WTC11 (cell line): ENCODE results near the gene ACADVL.

Source experiments
- ATF1 ChIP-seq: sonication (generic); formaldehyde crosslinking; IDR thresholded peaks from 2 replicates; pipeline ENCODE4 v1.8.1; 2023; ENCODE audit warnings: mild to moderate bottlenecking, moderate library complexity, missing genetic modification reagents
- SOX15 ChIP-seq: fragments of 250-450 bp; sonication (Bioruptor Pico); IDR thresholded peaks from 2 replicates; pipeline ENCODE4 v1.9.0; 2021; ENCODE audit warnings: mild to moderate bottlenecking
- ZNF317 ChIP-seq: sonication (generic); formaldehyde crosslinking; IDR thresholded peaks from 2 replicates; pipeline ENCODE4 v1.8.1; 2023; ENCODE audit warnings: low read depth, mild to moderate bottlenecking, moderate library complexity, missing genetic modification reagents, borderline replicate concordance
- TF ChIP-seq, protein P1 (sequence below): sonication (generic); formaldehyde crosslinking; IDR thresholded peaks from 2 replicates; pipeline ENCODE4 v1.8.1; 2022; ENCODE audit warnings: missing genetic modification reagents, borderline replicate concordance
- TF ChIP-seq, protein P2 (sequence below): sonication (generic); formaldehyde crosslinking; conservative IDR thresholded peaks from 2 replicates; pipeline ENCODE4 v1.8.1; 2023; ENCODE audit warnings: mild to moderate bottlenecking, low read depth, missing genetic modification reagents, moderate library complexity
- TF ChIP-seq, protein P3 (sequence below): fragments of 200-600 bp; IDR thresholded peaks from 2 replicates; pipeline ENCODE4 v1.8.0; 2022; ENCODE audit warnings: antibody characterized with exemption
- TF ChIP-seq, protein P4 (sequence below): sonication (generic); formaldehyde crosslinking; IDR thresholded peaks from 2 replicates; pipeline ENCODE4 v1.8.0; 2022; ENCODE audit warnings: mild to moderate bottlenecking, missing genetic modification reagents
- TF ChIP-seq, protein P5 (sequence below): sonication (generic); formaldehyde crosslinking; IDR thresholded peaks from 2 replicates; pipeline ENCODE4 v1.8.1; 2023; ENCODE audit warnings: mild to moderate bottlenecking, missing genetic modification reagents, moderate library complexity

DNA sequence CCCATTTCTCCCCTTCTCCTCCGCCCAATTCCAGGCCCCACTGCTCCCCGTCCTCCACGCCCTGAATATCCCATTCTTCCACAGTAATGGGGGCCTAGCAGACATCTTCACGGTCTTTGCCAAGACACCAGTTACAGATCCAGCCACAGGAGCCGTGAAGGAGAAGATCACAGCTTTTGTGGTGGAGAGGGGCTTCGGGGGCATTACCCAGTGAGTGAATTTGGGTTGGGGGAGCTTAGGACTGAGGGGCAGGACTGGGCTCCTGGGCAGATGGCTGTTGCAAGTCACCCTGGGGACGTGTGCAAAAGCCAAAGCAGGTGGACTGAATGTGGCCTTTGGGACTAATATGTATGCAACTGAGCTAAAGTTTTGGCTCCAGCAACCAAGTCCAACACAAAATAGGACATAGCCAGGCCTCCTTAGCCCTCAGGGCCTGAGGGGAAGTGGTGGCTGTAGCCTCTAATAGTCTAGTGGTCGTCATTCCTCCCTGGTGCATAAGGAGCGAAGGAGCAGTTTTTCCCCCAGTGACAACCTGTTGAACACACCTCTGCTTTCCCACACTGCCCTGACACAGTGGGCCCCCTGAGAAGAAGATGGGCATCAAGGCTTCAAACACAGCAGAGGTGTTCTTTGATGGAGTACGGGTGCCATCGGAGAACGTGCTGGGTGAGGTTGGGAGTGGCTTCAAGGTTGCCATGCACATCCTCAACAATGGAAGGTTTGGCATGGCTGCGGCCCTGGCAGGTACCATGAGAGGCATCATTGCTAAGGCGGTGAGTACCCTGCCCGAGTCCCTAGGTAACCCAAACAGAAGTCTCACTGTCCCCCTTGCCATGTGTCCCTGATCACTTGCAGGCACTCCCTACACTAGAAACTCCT is 2.6 kb downstream of the ACADVL start:
- TF ChIP-seq, protein P1, sequence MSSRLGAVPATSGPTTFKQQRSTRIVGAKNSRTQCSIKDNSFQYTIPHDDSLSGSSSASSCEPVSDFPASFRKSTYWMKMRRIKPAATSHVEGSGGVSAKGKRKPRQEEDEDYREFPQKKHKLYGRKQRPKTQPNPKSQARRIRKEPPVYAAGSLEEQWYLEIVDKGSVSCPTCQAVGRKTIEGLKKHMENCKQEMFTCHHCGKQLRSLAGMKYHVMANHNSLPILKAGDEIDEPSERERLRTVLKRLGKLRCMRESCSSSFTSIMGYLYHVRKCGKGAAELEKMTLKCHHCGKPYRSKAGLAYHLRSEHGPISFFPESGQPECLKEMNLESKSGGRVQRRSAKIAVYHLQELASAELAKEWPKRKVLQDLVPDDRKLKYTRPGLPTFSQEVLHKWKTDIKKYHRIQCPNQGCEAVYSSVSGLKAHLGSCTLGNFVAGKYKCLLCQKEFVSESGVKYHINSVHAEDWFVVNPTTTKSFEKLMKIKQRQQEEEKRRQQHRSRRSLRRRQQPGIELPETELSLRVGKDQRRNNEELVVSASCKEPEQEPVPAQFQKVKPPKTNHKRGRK (CRISPR knock-in tag) = no peak
- TF ChIP-seq ATF1 (no peak), ZNF317 (no peak), SOX15 (no peak)
- TF ChIP-seq, protein P2, sequence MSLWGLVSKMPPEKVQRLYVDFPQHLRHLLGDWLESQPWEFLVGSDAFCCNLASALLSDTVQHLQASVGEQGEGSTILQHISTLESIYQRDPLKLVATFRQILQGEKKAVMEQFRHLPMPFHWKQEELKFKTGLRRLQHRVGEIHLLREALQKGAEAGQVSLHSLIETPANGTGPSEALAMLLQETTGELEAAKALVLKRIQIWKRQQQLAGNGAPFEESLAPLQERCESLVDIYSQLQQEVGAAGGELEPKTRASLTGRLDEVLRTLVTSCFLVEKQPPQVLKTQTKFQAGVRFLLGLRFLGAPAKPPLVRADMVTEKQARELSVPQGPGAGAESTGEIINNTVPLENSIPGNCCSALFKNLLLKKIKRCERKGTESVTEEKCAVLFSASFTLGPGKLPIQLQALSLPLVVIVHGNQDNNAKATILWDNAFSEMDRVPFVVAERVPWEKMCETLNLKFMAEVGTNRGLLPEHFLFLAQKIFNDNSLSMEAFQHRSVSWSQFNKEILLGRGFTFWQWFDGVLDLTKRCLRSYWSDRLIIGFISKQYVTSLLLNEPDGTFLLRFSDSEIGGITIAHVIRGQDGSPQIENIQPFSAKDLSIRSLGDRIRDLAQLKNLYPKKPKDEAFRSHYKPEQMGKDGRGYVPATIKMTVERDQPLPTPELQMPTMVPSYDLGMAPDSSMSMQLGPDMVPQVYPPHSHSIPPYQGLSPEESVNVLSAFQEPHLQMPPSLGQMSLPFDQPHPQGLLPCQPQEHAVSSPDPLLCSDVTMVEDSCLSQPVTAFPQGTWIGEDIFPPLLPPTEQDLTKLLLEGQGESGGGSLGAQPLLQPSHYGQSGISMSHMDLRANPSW (CRISPR knock-in tag) = no peak
- TF ChIP-seq, protein P3, sequence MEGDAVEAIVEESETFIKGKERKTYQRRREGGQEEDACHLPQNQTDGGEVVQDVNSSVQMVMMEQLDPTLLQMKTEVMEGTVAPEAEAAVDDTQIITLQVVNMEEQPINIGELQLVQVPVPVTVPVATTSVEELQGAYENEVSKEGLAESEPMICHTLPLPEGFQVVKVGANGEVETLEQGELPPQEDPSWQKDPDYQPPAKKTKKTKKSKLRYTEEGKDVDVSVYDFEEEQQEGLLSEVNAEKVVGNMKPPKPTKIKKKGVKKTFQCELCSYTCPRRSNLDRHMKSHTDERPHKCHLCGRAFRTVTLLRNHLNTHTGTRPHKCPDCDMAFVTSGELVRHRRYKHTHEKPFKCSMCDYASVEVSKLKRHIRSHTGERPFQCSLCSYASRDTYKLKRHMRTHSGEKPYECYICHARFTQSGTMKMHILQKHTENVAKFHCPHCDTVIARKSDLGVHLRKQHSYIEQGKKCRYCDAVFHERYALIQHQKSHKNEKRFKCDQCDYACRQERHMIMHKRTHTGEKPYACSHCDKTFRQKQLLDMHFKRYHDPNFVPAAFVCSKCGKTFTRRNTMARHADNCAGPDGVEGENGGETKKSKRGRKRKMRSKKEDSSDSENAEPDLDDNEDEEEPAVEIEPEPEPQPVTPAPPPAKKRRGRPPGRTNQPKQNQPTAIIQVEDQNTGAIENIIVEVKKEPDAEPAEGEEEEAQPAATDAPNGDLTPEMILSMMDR = no peak
- TF ChIP-seq, protein P4, sequence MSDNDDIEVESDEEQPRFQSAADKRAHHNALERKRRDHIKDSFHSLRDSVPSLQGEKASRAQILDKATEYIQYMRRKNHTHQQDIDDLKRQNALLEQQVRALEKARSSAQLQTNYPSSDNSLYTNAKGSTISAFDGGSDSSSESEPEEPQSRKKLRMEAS (CRISPR knock-in tag) = no peak
- TF ChIP-seq, protein P5, sequence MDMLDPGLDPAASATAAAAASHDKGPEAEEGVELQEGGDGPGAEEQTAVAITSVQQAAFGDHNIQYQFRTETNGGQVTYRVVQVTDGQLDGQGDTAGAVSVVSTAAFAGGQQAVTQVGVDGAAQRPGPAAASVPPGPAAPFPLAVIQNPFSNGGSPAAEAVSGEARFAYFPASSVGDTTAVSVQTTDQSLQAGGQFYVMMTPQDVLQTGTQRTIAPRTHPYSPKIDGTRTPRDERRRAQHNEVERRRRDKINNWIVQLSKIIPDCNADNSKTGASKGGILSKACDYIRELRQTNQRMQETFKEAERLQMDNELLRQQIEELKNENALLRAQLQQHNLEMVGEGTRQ (CRISPR knock-in tag) = no peak
